ENCODE results near the gene HHIPL1.

Gene HHIPL1

DNA sequence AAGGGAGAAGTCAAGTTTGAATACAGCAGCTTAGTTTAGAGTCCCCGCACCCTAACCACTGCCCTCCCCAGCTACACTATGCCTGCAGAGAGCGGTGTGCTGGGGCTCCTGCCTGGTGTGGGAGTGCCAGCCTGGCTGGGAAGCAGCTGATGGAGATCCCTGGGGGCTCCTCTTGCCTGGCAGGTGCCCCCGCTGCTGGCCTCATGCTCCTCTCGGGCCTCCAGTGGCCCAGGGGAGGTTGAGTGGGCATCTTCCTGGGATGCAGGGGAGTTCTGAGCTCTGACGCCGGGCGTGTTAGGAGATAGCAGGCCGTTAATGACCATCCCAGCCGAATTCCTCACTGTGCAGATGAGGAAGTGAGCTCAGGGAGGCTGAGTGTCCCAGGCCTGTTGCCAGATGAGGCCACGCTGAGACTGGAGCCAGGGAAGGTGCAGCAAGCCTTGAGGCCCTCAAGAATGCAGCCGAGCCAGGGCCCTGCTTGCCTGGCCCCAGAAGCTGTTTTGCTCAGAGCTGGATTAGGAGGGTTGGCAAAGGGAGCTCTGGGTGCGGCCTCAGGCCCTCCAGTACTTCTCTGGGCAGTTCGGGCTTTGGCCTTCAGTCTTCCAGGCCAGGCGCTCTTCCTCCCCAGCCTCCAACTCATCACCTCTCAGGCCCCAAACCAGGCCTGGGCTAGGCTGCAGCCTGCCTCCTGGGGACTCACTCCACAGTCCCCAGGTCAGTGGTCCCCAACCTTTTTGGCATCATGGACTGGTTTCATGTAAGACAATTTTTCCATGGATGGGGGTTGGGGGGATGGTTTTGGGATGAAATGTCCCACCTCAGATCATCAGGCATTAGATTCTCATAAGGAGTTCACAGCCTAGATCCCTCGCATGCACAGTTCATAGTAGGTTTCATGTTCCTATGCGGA, 32.6 kb downstream of the HHIPL1 start:
- DNase-seq = no peak

DNA sequence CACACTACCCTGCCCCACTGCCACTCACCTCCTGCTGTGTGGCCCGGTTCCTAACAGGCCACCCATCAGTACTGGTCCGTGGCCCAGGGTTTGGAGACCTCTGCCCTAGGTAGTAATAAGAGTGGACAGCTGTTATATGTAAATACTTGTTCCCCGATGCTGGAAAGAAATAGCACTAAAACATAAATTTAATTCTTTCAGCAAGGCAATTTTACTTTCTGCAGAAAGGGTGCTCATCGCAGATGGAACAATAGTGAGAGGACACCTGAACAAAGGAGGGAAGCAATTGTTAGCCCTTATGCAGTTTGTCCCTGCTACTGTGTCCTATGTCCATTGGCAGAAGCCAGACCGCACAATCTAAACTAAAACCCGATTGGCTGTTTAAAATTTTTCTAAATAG, 33.3 kb downstream of the HHIPL1 start:
- no peak for DNase-seq

DNA sequence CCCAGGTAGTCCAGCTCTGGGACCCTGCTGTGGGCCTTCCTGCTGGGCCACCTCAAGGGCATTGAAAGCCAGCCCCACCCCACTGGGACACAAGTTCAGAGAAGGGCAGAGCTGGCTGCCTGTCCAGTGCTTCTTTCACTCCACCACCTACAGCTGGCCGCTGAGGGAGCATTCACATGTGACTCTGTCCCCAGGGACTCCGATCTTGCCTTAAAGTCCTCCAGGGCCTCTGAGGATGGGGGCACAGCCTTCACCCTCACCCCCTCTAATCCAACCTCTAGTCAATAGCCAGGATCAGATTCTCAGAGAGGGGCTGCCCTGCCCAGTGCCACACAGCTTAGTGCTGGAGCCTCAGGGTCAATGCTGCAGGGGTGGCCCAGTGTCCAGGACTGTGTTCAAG, 34.2 kb downstream of the HHIPL1 start:
- DNase-seq = no peak

DNA sequence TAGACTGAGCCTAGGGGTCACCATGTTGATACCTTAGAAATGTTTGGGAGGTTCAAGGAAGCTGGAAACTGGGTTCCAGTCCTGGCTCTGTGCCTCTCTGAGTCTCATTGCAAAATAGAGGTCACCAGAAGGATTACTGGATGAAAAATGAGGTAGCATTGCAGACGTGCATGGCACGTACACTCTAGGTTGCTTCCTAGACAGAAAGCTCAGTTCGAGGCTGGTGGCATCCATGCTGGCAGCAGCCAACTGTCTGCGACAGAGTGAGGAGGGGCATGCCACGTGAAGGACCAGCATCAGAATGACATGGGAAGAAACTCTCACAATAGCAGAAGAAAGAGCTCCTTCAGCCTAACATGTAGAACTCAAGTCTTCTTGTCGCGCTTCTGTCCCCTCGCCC, 34.6 kb downstream of the HHIPL1 start:
- no peak for DNase-seq

DNA sequence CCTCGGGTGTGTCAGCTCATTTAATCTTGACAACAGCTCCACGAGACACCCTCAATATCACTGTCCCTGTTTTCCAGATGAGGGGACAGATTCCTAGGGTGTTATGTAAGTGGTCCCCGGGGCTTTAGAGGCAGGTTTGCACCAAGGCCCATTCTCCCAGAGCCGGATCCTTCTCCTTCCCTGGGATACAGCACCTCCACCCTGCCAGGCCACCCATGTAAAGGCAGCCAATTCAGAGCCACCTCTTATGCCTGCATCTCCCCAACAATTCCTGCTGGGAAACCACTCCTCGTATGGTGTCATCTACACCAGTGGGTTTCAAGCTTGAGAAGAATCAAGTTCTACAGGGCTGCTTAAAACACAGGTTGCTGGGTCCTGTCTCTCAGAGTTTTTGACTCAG, 35.1 kb downstream of the HHIPL1 start:
- no peak for DNase-seq

DNA sequence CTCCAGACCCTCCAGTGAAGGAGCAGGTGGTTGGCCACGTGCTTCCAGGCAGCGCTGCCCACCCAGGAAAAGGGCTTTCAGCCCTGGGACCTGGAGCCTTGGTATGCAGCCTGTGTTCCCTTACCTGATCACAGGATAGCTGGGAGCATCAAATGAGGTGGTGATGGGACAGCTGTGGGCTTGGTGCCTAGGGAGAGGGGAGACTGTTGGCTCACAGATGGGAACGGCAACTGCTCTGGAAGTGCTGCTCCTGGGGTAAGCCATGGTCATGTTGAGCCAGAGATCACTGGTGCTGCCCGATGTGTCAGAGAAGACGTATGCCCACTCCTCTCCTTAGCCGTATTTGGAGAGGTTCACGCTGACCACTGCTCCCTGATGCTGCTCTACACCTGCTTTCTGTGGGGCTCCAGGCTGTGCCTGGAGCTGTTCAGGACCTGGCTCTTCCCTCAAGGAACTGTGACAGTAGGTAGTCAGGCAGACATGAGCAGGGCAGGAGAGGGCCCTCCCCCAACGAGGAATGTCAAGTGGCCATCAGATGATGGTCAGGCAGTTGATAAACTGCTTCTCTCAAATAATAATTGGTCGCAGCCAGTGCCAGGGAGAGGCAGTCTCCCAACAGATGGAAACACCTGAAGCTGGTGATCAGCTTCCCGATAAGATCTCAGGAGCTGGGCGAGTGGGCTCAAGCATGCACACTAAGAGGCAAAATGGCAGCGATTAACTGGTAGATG, 36.3 kb downstream of the HHIPL1 start:
- DNase-seq = no peak

DNA sequence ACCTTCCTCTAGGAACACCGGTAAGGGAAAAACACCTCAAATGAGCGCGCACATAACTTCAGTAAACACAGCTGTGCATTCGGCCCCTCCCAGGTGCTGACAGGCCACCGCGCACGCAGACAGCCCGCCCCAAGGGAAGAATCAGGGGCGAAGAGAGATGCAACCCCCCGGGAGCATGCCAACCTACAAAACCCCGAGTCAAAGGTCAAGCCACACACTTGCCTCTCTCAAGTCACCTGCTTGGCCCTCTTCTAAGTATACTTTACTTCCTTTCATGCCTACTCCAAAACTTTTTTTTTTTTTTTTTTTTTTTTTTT, 36.9 kb downstream of the HHIPL1 start:
- no peak for DNase-seq

DNA sequence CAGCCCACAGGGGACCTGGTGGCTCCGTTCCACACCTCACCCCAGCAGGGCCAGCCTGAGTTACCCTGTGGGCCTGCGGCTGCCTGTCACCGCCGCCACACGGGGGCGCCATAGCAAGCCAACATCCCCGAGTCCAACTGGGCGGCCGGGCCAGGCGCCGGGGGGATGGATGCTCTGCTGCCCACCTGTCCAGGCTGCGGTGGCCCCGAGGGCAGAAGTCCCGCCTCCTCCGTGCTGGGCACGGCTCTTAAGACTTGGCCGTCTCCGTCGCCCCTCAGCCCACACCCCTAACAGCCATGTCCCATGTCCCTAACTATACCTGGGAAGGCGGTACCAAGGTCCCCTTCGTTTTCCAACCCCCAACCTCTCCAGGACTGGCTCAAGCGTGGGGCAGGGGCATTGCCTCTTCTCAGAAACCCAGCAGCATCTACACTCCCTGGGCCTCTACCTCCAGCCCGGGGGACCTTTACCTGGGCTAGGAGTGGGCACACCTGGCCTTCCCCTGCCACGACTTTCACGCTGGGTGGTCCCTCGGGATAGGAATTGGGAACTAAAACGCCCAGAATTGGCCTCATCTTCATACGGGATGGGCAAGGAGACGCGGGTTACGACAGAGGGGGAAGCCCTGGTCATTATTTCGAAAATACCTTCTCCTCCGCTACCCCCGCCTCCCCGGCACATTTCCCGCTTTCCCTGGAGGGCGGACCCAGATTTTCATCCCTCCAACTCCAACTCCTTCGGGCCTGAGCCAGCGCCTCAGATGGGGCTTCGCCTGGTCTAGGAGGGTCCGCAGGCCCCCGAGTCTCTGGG, 38.1 kb downstream of the HHIPL1 start:
- DNase-seq = peak; percentile 16 to 63

DNA sequence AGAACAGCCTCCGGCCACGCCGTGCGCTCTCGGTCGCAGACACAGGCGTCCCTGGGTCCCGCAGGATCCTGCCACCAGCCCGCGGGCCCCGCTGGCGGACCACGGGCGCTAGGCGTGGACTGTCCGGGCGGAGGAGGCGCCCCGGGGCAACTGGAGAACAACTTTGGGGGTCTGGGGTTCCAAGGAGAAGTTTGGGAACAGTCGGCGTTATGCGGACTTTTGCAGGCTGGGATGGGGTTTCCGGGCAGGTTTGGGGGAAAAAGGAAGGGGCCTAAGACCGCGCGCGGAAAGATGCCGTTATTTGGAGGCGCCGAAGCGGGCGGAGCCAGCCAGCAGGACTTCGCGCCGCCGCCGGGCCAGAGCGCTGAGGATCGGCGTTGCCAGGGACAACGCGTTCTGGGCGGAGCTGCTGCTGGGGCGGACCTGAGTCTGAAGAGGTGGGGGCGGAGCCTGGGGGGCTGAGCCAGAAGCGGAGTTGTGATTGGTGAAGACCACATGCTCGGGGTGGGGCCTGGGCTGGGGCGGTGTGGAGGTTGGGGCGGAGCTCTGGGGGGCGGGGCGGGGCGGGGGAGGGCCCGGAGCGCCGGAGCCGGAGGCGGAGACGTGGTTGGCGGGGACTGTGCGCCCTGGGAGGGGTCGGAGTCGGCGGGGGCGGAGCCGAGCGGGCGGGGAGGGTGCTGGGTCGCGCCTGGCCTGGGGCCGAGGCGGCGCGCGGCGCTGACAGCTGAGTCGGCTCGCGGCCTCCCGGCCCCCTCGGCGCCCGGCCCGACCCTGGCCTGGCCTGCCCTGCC, 38.9 kb downstream of the HHIPL1 start, which contains the start of gene CYP46A1:
Gene CYP46A1, plus strand, starts transcription at position 680 of the 791 bp plus-strand sequence. CDS start 120 bp downstream, outside the sequence.
- peak; percentile 98 to 100 for DNase-seq

DNA sequence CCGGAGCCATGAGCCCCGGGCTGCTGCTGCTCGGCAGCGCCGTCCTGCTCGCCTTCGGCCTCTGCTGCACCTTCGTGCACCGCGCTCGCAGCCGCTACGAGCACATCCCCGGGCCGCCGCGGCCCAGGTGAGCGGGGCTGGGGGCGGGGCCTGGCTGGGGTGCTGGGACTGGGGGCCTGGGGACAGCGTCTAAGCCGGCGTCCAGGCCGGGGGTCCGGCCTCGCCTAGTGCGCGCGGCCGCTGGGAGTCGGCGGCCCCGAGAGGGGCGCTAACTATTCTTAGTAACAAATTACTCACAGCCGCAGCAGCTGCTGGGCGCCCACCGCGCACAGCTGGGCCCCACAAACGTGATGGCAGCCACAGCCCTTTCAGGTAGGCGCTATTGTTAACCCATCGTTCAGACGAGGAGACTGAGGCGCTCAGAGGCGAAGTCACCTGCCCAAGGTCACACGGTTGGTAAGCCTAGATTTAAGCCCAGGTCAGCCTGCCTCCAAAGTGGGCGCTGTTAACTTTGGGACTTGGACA, 39.5 kb downstream of the HHIPL1 start:
- no peak for DNase-seq

DNA sequence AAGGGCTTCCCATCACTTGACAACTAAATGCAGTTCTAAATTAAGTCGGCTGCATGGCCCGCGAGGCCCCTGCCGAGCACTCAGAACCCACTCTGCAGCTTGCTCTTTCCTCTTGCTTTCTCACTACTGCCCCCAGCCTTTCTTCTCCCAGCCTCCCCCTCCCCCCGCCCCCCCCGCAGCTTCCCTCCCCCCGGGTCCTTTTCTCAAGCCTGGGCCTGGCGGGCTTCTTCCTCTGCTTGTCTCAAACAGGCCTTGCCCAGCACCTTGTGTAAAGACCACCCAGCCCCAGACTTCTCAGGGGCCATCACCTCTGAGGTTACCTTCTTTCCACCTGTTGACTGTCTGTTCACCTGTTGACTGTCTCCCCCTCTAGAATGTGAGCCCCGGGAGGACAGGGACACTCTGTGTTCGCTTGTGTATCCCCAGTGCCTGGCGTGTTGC, 40.2 kb downstream of the HHIPL1 start:
- no peak for DNase-seq

DNA sequence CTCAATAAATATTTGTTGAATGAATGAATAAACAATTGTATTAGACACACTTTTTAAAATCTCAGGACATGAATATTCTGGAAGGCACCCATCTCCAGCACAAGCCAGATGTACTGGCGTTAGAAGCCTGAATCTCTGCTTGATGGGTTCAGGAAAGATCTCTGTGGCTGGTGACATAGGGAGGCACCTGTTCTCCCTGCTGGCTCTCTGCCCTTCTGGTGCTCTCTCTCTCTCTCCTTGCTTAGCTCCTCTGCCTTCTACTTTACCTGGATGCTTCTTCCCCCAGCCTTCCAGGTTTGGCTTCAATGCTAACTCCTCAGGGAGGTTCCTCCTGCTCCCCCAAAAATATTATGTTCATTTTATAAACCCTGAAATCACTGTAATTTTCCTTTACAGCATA, 40.7 kb downstream of the HHIPL1 start:
- DNase-seq = no peak

DNA sequence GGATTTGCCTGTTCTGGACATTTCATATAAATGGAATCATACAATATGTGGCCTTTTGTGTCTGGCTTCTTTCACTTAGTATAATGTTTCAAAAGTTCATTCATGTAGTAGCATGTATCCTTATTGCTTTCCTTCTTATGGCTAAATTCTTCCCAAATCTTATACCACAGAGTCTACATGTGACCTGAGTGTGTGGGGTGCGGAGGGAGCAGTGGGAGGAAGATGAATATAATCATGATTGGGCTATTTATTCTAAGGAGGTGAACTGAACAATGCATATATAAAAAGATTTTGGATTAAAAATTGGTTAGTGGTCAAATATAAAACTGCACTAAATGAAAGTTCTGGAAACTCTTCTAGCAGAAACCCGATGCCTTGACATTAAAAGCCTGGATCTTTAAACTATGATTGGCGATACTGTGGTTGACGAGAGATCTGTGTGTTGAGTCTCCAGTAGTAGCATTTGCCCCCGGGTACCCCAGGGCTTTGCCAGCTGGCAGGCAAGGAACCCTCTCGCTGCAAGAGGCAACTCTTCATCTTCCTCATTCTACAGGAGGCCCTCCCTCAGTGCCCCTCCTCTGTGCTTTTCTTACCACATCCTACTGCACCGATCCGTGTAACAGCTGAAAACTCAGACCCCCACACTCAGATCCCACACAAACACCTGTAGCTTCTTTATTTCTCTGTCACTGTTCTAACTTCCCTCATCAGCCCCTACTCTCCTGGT, 41.8 kb downstream of the HHIPL1 start:
- DNase-seq = no peak

DNA sequence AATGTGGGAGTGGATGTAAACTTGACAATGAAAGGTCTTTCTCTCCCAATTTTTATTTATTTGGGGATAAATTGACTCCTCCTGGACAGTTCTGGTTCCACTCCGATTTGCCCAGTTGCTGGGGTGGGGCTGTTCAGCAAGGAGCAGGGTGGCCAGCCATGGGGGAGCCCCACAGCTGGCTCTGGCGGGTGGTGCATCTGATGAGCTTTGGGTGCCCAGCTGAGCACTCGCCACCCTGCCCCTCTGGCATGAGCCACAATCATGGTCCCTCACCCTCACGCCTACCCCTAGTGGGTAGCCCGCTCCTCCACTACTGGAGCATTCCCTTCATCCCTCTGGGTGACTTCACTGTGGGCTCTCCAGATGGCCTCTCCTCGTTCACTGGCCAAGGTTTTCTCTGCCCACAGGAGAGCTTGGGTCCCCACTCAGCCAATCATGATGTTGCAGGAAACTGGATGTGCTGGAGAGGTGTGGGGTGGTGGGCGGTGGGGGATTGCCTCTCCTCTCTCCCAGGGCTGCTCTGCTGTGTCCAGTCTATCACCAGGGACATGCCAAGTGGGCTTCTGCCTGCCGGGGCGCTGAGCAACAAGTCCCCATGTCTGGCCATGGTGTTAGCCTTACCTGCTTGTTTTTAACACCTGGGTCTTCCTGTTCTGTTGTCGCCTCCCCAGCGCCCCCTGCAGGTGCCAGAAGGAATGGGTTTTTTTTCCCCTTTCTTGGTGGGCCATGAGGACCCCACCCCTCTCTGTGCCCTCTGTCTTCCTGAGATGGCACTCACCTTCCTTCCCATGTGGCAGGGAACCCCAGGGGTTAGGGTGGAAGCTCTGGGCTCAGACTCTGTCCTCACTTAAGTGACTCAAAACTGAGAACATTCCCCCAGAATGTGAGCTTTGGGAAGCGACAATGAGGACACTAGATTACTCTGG, 42.6 kb downstream of the HHIPL1 start:
- DNase-seq = no peak

DNA sequence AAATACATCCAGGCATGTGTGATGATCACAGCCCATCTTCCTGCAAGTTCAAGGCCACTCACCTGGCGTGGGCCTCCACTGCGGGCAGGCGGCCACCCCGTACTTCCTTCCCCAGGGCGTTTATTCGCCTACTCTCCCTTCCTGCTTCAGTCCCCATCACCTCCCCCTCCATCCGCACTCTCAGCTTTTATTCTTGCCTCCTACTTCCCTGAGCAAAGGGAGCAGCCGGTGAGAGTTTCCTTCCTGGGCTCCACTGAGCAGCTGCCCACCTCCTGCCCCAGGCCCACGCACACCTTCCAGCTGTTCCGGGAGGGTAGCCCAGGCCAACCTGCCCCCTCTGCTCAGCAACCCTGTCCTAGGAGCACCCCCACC, 43.3 kb downstream of the HHIPL1 start:
- no peak for DNase-seq

DNA sequence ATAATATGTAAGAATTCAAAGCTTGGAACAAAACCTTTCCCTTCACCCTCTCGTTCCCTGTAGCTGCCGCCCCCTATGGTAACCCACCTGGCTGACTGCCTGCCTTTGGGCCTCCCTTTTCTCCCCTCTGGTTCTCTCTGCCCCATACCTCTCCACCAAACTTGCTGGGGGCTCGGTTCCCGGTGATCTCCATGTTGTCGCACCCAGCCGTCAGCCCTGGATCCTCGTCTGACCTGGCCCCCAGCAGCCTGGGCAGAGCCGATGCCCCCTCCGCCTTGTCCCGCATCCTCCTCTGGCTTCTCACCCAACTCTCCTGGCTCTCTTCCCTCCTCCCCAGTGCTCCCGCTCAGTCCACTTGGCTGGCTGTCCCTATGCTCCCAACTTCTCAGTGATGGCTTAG, 43.7 kb downstream of the HHIPL1 start:
- no peak for DNase-seq

DNA sequence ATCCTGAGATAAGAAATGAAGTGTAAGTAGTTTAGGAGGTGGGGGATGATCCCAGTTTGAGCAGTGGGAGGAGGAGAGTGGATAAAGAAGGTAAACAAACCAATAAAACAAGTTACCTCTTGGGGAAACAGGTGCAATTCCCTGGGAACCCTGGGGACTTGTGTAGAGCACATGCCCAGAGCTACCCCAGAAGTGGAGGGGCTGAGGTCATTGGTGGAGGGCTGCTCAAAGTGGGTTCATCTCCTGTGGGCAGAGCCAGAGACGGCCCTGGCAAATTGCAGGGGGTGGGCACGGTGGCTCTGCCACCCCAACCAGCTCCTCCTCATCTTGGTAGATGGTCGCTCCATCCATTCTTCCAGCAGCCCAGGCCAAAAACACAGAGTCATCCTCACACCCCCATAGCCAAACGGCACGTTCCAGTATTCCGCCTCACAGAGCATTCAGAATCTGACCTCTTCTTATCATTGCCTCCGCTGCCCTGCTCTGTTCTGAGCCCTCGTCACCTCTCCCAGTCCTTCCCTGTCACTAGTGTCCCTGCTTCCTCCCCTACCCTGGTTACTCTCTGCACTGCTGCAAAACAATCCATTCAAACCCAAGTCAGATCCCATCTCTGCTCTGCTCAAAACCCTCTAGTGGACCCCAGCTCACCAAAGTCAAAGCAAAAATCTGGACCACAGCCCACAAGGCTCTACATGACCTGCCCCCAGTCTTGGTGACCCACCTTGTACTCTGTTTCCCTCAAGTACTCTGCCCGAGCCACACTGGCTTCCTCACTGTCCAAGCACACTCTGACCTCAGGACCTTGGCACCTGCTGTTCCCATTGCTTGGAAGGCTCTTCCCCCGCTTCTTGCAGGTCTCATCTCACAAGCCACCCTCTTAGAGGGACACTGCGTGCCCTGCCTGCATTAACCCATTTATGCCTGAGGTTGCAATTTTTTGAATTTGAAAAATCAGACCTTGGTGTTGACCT, 44.6 kb downstream of the HHIPL1 start:
- DNase-seq = no peak

DNA sequence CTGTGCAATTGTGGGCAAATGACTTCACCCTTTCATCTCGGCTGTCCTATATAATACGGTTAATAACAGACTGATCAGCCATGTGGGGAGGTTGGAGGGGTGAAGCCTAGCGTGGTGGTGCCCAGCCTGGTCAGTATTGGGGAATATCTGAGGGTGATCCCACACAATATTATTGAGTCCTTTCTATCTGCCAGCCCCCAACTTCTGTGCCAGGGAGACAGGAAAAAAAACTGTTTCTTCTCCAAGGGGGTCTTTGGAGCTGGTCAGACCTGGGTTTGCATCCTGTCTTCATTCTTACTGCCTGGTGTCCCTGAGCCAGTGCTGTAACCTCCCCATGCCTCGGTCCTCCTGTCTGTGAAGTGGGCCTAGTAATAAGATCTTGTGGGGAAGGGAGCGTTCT, 45.7 kb downstream of the HHIPL1 start:
- DNase-seq = no peak

All from hippocampal formation (tissue), 2 donors.